NCI-H187 (cell line): ENCODE measurements around the gene MAB21L4.

Experiments used
- DNase-seq, 2 experiments: peaks; one replicate each; lab custom pipeline; 2025; lab: John Stamatoyannopoulos, UW

Gene MAB21L4

GRCh38 chr2:240911641-240912265 lies 15.8 kb upstream of the MAB21L4 start:
- no peak for DNase-seq

GRCh38 chr2:240909216-240909974 lies 13.4 kb upstream of the MAB21L4 start:
- DNase-seq, result no peak

GRCh38 chr2:240906911-240907590 lies 11.1 kb upstream of the MAB21L4 start:
- no peak for DNase-seq

GRCh38 chr2:240906141-240906910 lies 10.4 kb upstream of the MAB21L4 start, which contains the start of gene CROCC2:
CROCC2 (plus strand) TSS chr2:240906336; CDS start chr2:240906514, 178 bp downstream.
- DNase-seq, result no peak

GRCh38 chr2:240905176-240905781 lies 9.3 kb upstream of the MAB21L4 start:
- DNase-seq, result no peak

- no peak for DNase-seq
Observed at GRCh38 chr2:240904216-240905175, 8.5 kb upstream of the MAB21L4 start.

GRCh38 chr2:240903191-240904060 lies 7.5 kb upstream of the MAB21L4 start:
- DNase-seq, result no peak

GRCh38 chr2:240902615-240903041 lies 6.7 kb upstream of the MAB21L4 start:
- no peak for DNase-seq

GRCh38 chr2:240901986-240902614 lies 6.1 kb upstream of the MAB21L4 start:
- no peak for DNase-seq

GRCh38 chr2:240900141-240900860 lies 4.3 kb upstream of the MAB21L4 start:
- DNase-seq, result no peak

GRCh38 chr2:240899468-240899865 lies 3.5 kb upstream of the MAB21L4 start:
- no peak for DNase-seq

GRCh38 chr2:240898731-240899467 lies 2.9 kb upstream of the MAB21L4 start:
- DNase-seq, result no peak

GRCh38 chr2:240898108-240898730 lies 2.3 kb upstream of the MAB21L4 start:
- no peak for DNase-seq

GRCh38 chr2:240896871-240897692 lies 1.1 kb upstream of the MAB21L4 start:
- DNase-seq, result no peak

- no peak for DNase-seq
Observed at GRCh38 chr2:240896394-240896793, 438 bp upstream of the MAB21L4 start.

- DNase-seq, result no peak
Observed at GRCh38 chr2:240894836-240895558, 959 bp downstream of the MAB21L4 start.
